Vagina (tissue), 2 donors: Measurements from ENCODE around the gene XPC.

Experiments
- POLR2A ChIP-seq, 2 donors: fragments of 450-650 bp; IDR thresholded peaks; one replicate each; pipeline ENCODE4 v1.6.1; 2017; ENCODE audit warnings: antibody characterized with exemption in 2 of 2, mild to moderate bottlenecking in 2 of 2, moderate library complexity in 2 of 2
- POLR2AphosphoS5 ChIP-seq, 2 donors: sonication (generic); formaldehyde crosslinking; IDR thresholded peaks; one replicate each; pipeline ENCODE4 v1.9.0; 2017; ENCODE audit warnings: antibody characterized with exemption in 2 of 2, mild to moderate bottlenecking in 2 of 2, low read depth in 1 of 2; ENCODE audit not compliant: insufficient read depth in 1 of 2
- TF ChIP-seq, protein P1 (sequence below), 3 experiments: fragments of 450-650 bp in 2 of 3; fragments of 200-600 bp in 1 of 3; sonication (generic) in 1 of 3; IDR thresholded peaks; one replicate each; pipeline ENCODE4 v1.5.1; 2017 to 2019; ENCODE audit warnings: antibody characterized with exemption in 3 of 3, mild to moderate bottlenecking in 2 of 3, moderate library complexity in 2 of 3

DNA sequence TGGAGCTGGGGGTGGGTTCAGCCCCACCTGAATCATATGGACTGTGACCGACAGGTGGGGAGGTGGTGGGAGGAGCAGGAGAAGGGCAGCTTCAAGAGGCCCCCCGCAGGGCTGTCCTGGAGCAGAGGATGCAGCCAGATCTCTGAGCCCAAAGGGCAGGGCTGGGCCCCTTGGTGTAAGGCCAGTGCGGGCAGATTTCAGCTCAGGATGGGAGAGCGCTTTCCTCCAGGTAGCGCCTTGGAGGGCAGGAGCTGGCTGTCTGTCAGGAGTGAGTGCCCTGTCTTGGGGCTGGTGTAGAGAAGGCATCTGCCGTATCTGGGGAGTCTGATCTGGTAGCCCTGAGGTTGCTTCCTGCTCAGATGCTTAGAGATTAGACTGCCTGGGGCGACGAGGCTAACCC is 46.3 kb downstream of the XPC start:
- TF ChIP-seq POLR2A (IDR thresholded peaks at IDR 0.05) (no peak), POLR2AphosphoS5 (IDR thresholded peaks at IDR 0.05; ENCODE audit: insufficient read depth in 1 of 2, low read depth in 1 of 2) (no peak)
- TF ChIP-seq, protein P1, sequence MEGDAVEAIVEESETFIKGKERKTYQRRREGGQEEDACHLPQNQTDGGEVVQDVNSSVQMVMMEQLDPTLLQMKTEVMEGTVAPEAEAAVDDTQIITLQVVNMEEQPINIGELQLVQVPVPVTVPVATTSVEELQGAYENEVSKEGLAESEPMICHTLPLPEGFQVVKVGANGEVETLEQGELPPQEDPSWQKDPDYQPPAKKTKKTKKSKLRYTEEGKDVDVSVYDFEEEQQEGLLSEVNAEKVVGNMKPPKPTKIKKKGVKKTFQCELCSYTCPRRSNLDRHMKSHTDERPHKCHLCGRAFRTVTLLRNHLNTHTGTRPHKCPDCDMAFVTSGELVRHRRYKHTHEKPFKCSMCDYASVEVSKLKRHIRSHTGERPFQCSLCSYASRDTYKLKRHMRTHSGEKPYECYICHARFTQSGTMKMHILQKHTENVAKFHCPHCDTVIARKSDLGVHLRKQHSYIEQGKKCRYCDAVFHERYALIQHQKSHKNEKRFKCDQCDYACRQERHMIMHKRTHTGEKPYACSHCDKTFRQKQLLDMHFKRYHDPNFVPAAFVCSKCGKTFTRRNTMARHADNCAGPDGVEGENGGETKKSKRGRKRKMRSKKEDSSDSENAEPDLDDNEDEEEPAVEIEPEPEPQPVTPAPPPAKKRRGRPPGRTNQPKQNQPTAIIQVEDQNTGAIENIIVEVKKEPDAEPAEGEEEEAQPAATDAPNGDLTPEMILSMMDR (IDR thresholded peaks at IDR 0.05) = no peak
